ENCODE measurements around the gene CAMKMT. TPM values are rescaled to one million over a fixed set of nuclear protein-coding genes. Genes with fewer than 3 reads are reported as not detected.

Gene CAMKMT
- total RNA-seq, 2 donors from 2014 or later = 6.6 to 7.1 TPM

- DNase-seq = no peak
- no peak for ATAC-seq
- intact Hi-C loops (cut with DNase I) = no loop called here
Measured at GRCh38 chr2:44743473-44743872, 381.7 kb downstream of the CAMKMT start.

- DNase-seq = no peak
- no peak for ATAC-seq
- intact Hi-C loops (cut with DNase I) = no loop called here
Measured at GRCh38 chr2:44744961-44745892, 383.5 kb downstream of the CAMKMT start.

- ATAC-seq (no peak), DNase-seq (no peak)
- intact Hi-C loops (cut with DNase I) = no loop called here
Measured at GRCh38 chr2:44745922-44746766, 384.4 kb downstream of the CAMKMT start.

GRCh38 chr2:44746856-44747615 is 385.3 kb downstream of the CAMKMT start:
- DNase-seq (no peak), ATAC-seq (peak in 1 of 2 donors; percentile 51)
- intact Hi-C loops (cut with DNase I) = no loop called here

GRCh38 chr2:44747794-44748193 is 386.0 kb downstream of the CAMKMT start:
- intact Hi-C loops (cut with DNase I) = no loop called here
- ATAC-seq = no peak
- no peak for DNase-seq

GRCh38 chr2:44751754-44752479 is 390.2 kb downstream of the CAMKMT start:
- ATAC-seq = no peak
- intact Hi-C loops (cut with DNase I) = no loop called here
- DNase-seq = no peak

GRCh38 chr2:44752761-44753160 is 391.0 kb downstream of the CAMKMT start:
- intact Hi-C loops (cut with DNase I) = no loop called here
- DNase-seq (no peak), ATAC-seq (no peak)

- intact Hi-C loops (cut with DNase I) = no loop called here
- no peak for ATAC-seq
- no peak for DNase-seq
Measured at GRCh38 chr2:44753552-44754285, 392.0 kb downstream of the CAMKMT start.

- intact Hi-C loops (cut with DNase I) = no loop called here
- no peak for DNase-seq
- ATAC-seq = no peak
Measured at GRCh38 chr2:44758591-44758990, 396.8 kb downstream of the CAMKMT start.

- ATAC-seq = peak in 1 of 2 donors; percentile 84
- intact Hi-C loops (cut with DNase I) = no loop called here
- DNase-seq = no peak
Measured at GRCh38 chr2:44759823-44760222, 398.1 kb downstream of the CAMKMT start.

GRCh38 chr2:44763275-44763782 is 401.6 kb downstream of the CAMKMT start:
- DNase-seq = no peak
- ATAC-seq = no peak
- intact Hi-C loops (cut with DNase I) = no loop called here

GRCh38 chr2:44766220-44766619 is 404.5 kb downstream of the CAMKMT start:
- ATAC-seq = no peak
- intact Hi-C loops (cut with DNase I) = no loop called here

GRCh38 chr2:44766777-44767176 is 405.0 kb downstream of the CAMKMT start:
- ATAC-seq (no peak), DNase-seq (no peak)
- intact Hi-C loops (cut with DNase I) = no loop called here

More at GRCh38 chr2:44766220-44766619, 404.5 kb downstream of the CAMKMT start:
- no peak for DNase-seq

- ATAC-seq = no peak
- no peak for DNase-seq
- intact Hi-C loops (cut with DNase I) = no loop called here
Measured at GRCh38 chr2:44767691-44768090, 405.9 kb downstream of the CAMKMT start.

GRCh38 chr2:44768438-44769236 is 406.9 kb downstream of the CAMKMT start:
- ATAC-seq (no peak), DNase-seq (no peak)
- intact Hi-C loops (cut with DNase I) = no loop called here

GRCh38 chr2:44769349-44770011 is 407.7 kb downstream of the CAMKMT start:
- ATAC-seq (no peak), DNase-seq (no peak)
- intact Hi-C loops (cut with DNase I) = no loop called here

Data from left cardiac atrium (tissue), 4 donors.